Upper lobe of right lung (tissue), 1 donor: Measurements from ENCODE around the gene DLG2. TPM values are rescaled to one million over a fixed set of nuclear protein-coding genes. Genes with fewer than 3 reads are reported as not detected.
A peak's percentile ranks its signal among the peaks of the same experiment; 100 is the strongest.
"Not testable (repeated sequence)": the region's sequence is repeated elsewhere in the genome, so short reads cannot be mapped to it uniquely, and the experiment has no call there.

Source experiments
- ATAC-seq: fragments of 200-7000 bp; cut with Tn5 transposase; one replicate; pipeline ENCODE4 v1.9.1; 2020; ENCODE audit warnings: mild to moderate bottlenecking, moderate library complexity
- DNase-seq: peaks from one replicate; pipeline ENCODE4 v3.0.0-alpha.2; 2020
- H3K27ac ChIP-seq: fragments of 200-600 bp; one replicate; pipeline ENCODE4 v1.8.0; 2022
- H3K27me3 ChIP-seq: fragments of 200-600 bp; one replicate; pipeline ENCODE4 v1.8.0; 2022; ENCODE audit warnings: mild to moderate bottlenecking
- H3K36me3 ChIP-seq: fragments of 200-600 bp; one replicate; pipeline ENCODE4 v1.8.0; 2022
- H3K4me1 ChIP-seq: fragments of 200-600 bp; one replicate; pipeline ENCODE4 v1.8.0; 2022
- H3K4me3 ChIP-seq: fragments of 200-600 bp; one replicate; pipeline ENCODE4 v1.8.0; 2022; ENCODE audit warnings: mild to moderate bottlenecking
- H3K9me3 ChIP-seq: fragments of 200-600 bp; one replicate; pipeline ENCODE4 v1.8.0; 2022
- CTCF ChIP-seq: fragments of 200-600 bp; IDR thresholded peaks from one replicate; pipeline ENCODE4 v1.8.0; 2022; ENCODE audit warnings: antibody characterized with exemption
- intact Hi-C: fragments of 100-400 bp; cut with DNase I; formaldehyde crosslinking; loops from one replicate; pipeline ENCODE4 v1.11.0; 2022
- total RNA-seq: library from RNA; stranded (reverse); fragmentation: NEBNext Ultra II Directional; extraction: Animal tissue kit (Norgen Biotek cat#: 25700); gene quantifications from one replicate; pipeline ENCODE4 v1.2.1, GENCODE V29; 2021
- donor health status: DM: no; HTN: yes; CAD: no; lungs with severe emphysema.

Gene DLG2
- total RNA-seq, 1 donor from 2014 or later: 9.7 TPM

GRCh38 chr11:85658180-85658579 is 31.0 kb upstream of the DLG2 start:
- Histone ChIP-seq H3K36me3 (peaks cover 90% of the 10 kb centered on the region), H3K4me3 (no peak overlapping the region), H3K27ac (no peak overlapping the region), H3K9me3 (no peaks in the 10 kb centered on the region), H3K27me3 (no peaks in the 10 kb centered on the region), H3K4me1 (peaks cover 45% of the 10 kb centered on the region)
- TF ChIP-seq CTCF: no peak
- ATAC-seq (no peak), DNase-seq (no peak)
- intact Hi-C loops: no loop called here

GRCh38 chr11:85656777-85657176 is 29.6 kb upstream of the DLG2 start:
- Histone ChIP-seq H3K27me3 (no peaks in the 10 kb centered on the region), H3K4me1 (peaks cover 33% of the 10 kb centered on the region), H3K27ac (no peak overlapping the region), H3K9me3 (no peaks in the 10 kb centered on the region), H3K36me3 (peaks cover 82% of the 10 kb centered on the region), H3K4me3 (no peak overlapping the region)
- DNase-seq (no peak), ATAC-seq (no peak)
- TF ChIP-seq CTCF: no peak
- intact Hi-C loops: no loop called here

- H3K9me3 ChIP-seq, H3K27me3 ChIP-seq, DNase-seq, intact Hi-C loops, H3K27ac ChIP-seq, H3K4me3 ChIP-seq, ATAC-seq: not testable (repeated sequence)
- peaks cover 69% of the 10 kb centered on the region for H3K36me3 ChIP-seq
- peaks cover 11% of the 10 kb centered on the region for H3K4me1 ChIP-seq
Measured at GRCh38 chr11:85654343-85654742, 27.2 kb upstream of the DLG2 start.

GRCh38 chr11:85652786-85653447 is 25.8 kb upstream of the DLG2 start:
- Histone ChIP-seq H3K27me3 (no peaks in the 10 kb centered on the region), H3K4me1 (peaks cover 14% of the 10 kb centered on the region), H3K4me3 (no peak overlapping the region), H3K9me3 (no peaks in the 10 kb centered on the region), H3K27ac (no peak overlapping the region), H3K36me3 (peaks cover 56% of the 10 kb centered on the region)
- ATAC-seq (no peak), DNase-seq (no peak)
- no peak for TF ChIP-seq CTCF
- intact Hi-C loops: no loop called here

GRCh38 chr11:85651118-85651517 is 24.0 kb upstream of the DLG2 start:
- Histone ChIP-seq H3K4me3 (no peak overlapping the region), H3K4me1 (peaks cover 19% of the 10 kb centered on the region), H3K9me3 (no peaks in the 10 kb centered on the region), H3K27me3 (no peaks in the 10 kb centered on the region), H3K36me3 (peaks cover 39% of the 10 kb centered on the region), H3K27ac (no peak overlapping the region)
- intact Hi-C loops: no loop called here
- ATAC-seq (no peak), DNase-seq (no peak)
- TF ChIP-seq CTCF: no peak

GRCh38 chr11:85647604-85648299 is 20.6 kb upstream of the DLG2 start, which contains the start of gene TMEM126A:
TMEM126A (plus strand) TSS chr11:85647967; CDS start chr11:85650256, 2,289 bp downstream.
- Histone ChIP-seq H3K36me3 (peaks cover 9% of the 10 kb centered on the region), H3K27me3 (no peaks in the 10 kb centered on the region), H3K4me1 (peaks cover 19% of the 10 kb centered on the region), H3K27ac (peak within 1 kb of the TSS; percentile 85), H3K4me3 (peak within 1 kb of the TSS; percentile 75), H3K9me3 (no peaks in the 10 kb centered on the region)
- TF ChIP-seq CTCF: no peak
- intact Hi-C loops: no loop called here
- peak; percentile 100 for ATAC-seq
- peak; percentile 96 for DNase-seq
